HG03159 (cell line): ENCODE measurements around the gene BLNK.

Experiments used
- ATAC-seq: cut with Tn5 transposase; IDR thresholded peaks from one replicate; pipeline ENCODE4 v1.9.1; 2021; ENCODE audit warnings: mild to moderate bottlenecking, moderate library complexity; ENCODE audit not compliant: unreplicated experiment

BLNK gene

DNA sequence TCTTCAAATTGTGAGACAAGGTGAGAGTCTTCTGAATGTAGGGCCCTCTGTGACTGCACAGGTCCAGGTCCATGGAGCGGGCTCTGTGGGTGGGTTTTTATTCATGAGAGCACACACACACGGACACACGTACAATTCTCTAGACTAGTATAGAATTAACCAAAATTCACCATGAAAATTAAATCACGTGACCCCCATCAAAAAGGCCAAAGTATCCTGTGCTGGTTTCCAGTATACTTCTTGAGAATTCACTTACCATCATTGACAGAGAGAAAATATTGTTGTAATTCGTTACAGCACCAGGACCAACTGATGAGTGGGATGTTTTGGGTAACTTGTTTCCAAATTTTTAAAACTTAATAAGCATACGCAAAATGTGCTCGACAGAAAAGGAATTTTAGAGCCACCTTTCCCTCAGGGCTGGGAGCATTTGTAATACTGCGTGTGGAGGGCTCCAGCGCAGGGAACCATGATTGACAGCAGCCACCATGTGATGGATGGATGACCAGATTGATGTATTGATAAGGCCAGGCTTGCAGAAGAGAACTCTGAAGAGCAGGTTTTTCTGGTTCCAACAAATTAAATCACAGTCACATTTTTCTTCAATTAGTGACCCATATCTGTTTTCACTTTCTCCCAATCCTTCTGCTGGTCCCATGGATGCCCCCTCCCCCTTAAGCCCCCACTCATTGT, 18.0 kb upstream of the BLNK start:
- ATAC-seq: no peak

DNA sequence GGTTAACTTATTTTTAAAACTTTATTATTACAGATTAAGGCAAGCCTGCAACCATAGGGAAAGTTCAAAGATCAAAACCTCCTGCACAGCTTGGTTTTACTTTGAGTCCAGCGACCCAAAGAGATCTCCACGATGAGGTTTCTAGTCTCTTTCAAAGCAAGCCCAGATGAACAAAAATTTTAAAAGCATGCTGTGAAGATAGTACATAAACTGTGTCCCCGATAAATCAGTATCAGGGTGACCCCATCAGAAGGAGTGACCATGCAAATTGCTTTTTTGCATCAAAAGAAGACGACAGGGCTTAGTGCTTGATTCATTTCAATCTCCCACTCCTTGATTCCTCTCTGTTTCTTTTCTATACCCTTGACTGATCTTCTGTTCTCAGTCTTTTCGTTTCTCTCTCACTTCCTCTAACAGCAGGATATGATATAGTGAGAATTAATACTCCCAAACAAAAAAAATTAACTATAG, 16.8 kb upstream of the BLNK start:
- peak; percentile 70 for ATAC-seq

DNA sequence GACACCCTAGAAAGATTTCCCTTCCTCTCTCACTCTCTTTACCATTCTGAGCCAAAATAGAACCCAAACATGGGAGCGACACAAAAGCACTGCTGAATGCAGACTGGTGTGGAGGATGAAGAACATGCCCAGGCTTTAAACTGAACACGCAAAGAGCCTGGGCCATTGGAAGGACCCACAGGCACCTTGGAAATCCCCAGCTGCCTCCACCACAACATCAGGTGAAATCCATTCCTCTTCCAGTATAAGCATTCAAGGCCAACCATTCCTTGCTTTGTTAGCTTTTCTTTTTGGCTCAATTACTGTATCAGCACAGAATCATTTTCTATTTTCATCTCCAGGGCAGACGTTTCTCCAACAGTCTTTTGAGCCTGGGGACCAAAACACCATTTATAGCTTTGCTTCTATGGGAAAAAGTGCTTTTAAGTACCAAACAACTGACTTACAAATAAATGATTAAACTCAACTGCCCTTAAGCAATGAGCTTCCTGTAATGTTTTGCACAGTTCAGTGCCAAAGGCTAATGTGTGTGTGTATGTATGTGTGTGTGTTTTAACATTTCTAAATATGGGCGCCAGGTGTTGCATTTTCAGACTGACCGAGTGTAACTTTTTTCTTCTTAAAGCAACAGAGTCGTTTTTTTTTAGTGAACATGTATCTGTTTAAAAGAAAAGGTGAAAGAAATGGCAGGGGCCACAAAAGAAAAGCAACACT, 16.2 kb upstream of the BLNK start:
- ATAC-seq: peak; percentile 70

DNA sequence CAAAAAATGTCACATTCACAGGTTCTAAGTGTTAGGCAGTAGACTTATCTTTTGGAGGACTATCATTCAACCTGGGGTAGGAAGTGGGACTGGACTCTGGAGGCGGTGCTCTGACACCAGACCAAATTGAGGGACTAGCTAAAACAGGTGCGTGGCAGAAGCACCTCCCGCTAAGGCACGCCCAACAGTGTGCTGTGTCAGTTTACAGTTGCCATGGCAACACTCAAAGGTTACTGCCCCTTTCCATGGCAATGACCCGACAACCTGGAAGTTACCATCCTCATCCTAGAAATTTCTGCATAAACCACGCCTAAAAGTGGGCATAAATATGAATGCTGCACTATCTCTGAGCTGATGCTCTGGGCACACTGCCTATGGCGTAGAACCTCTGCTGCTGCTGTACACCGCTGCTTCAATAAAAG, 14.0 kb upstream of the BLNK start:
- ATAC-seq: no peak

DNA sequence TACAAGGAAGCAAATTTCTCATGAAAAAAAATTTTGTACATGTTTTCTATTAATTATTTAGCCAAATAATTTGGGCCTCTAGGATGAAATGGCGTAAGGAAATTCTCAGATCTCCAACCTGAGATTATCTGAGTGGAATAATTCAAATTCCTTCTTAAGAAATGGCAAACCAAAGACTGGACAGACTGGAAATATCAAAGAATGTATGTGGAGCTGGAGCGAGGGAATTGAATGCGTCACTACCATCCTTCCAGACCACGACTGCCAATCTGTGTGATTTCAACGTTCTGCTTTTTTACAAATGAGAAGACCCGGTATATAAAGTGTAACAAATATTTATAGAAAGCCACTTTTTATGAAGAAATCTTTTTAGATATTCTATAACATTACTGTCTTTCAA, 12.4 kb upstream of the BLNK start:
- ATAC-seq: no peak

DNA sequence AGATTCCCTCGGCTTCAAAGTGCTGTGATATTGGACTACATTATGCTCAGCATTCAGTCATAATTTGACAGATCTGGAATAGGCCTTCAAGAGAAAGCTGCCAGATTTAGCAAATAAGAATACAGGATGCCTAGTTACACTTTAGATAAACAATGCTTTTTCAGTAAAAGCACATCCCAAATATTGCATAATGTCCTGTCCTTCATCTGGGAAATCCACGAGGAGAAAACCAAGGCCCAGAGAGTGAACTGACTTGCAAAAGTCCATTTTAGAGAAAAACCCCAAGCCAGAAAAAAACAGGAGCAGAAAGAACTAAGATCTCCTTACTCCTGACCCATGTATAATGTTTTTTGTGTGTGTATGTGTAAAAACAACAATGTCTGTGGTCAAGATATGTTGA, 12.0 kb upstream of the BLNK start:
- ATAC-seq: no peak

DNA sequence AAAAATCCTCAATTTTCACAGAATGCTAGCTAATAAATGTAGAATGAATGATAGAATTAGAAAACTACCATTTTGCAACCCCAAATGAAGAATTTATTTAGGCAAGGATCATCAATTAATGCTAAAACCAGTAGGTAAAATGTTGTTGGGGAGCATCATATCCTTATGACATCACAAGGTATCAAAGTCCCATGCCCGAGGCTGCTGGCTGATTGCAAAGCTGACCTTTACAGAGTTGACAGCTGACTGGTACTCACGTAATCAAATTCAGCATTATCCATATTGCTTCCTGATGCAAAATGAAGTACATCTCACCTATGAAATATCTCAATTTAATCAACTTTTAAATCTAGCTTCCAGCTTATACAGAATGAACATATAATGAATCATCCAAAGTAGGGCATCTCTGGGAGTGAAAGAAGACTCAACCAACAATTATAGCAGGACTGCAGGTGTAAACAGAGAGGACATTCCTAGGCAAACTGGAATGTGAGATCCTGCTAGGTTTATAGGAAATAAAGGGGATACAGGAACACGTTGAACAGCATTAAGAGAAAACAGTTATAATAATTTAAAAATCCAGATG, 10.2 kb upstream of the BLNK start:
- ATAC-seq: no peak

DNA sequence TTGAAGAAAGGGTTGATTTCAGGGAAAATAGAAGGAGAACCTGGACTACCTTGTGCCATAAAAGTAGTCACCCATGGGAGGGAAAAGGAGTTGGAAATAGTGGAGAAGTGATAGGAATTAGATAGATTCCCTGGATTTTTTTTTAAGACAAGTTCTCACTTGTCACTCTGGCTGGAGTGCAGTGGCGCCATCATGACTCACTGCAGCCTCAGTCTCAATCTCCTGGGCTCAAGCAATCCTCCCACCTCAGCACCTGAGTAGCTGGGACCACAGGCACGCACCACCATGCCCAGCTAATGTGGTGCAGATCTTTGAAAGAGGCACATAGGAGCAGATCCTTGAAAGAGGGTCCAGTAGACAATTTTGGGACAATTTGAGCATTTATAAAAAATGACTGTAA, 9.5 kb upstream of the BLNK start:
- no peak for ATAC-seq

DNA sequence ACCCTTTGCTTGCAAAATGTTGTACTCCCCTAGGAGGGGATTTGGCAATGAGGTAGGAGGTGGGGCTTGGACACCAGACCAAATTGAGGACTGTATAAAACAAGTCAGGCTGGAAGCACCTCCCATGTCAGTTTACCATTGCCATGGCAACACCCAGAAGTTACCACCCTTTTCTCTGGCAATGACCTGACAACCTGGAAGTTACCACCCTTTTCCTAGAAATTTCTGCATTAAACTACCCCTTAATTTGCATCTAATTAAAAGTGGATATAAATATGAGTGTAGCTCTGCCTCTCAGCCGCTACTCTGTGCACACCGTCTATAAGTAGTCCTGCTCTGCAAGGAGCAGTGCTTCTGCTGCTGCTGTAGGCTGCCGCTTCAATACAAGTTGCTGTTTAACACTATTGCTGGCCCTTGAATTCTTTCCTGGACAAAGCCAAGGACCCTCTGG, 7.8 kb upstream of the BLNK start:
- ATAC-seq: no peak

DNA sequence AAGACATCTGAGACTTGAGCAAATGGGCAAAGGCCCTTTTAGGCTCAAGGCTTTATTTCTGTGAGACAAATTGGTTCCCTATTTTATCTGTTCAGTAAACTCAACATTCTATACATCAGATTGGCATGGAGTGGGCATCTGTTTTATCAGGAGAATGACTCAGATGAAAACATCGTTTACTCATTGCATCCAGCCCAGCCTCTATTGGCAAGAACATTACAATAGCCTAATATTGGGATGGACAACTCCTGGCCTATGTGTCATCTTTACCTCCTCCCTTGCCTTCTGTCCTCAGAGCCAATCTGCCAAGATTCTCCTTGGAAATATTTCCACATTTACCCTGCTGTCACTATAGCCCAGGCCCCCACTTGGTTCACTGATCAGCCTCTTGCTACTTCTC, 5.5 kb upstream of the BLNK start:
- ATAC-seq: no peak

DNA sequence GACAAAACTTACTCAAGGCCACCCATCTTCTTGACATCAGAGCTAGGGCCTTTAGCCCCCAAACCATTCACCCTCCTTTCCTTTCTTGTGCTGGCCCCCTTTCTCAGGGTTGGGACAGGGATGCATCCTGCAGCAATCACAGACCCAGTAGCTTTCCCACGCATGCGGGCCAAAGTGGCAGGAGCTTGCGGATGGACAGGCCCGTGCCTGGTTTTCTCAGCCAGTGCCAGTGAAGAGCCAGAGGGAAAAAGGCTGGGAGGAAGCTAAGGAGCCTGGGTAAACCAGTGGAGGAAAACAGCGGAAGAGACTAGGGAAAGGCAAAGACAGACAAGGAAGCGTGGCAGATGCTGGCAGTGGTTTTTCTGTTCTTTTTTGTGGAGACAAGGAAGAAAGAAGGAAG, 5.1 kb upstream of the BLNK start:
- no peak for ATAC-seq

DNA sequence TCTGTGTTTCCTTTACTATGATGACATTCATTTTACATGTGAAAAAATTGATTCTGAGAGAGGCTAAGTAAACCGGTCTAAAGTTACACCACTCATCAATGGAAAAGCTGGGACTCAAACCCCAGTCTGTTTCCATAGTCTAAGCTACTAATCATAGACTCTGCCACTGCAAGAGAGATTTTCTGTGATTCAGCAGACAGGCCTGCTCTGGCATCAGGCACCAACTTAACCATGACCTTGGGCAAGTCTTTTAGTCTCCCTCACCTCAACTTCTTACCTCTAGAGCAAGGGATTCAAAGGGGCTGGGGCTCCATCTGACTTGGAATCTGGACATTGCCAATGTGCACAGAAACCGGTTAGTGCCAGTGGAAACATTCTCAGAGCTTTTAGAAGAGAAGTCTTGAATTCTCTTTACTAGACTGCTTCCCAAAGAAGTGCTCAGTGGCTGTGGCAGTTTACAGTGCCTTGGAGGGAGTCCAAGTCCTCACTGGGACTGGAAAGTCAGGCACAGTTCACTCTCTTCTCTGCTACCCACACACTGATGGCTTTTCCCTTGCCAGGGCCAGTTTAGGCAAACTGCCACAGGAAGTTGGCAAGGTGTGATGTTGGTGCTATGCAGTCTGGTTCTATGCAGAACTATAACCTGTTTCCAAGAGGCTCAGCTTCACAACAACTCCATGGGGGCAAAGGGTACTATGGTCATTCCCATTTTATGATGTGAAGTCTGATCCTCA, 4.5 kb upstream of the BLNK start:
- no peak for ATAC-seq

DNA sequence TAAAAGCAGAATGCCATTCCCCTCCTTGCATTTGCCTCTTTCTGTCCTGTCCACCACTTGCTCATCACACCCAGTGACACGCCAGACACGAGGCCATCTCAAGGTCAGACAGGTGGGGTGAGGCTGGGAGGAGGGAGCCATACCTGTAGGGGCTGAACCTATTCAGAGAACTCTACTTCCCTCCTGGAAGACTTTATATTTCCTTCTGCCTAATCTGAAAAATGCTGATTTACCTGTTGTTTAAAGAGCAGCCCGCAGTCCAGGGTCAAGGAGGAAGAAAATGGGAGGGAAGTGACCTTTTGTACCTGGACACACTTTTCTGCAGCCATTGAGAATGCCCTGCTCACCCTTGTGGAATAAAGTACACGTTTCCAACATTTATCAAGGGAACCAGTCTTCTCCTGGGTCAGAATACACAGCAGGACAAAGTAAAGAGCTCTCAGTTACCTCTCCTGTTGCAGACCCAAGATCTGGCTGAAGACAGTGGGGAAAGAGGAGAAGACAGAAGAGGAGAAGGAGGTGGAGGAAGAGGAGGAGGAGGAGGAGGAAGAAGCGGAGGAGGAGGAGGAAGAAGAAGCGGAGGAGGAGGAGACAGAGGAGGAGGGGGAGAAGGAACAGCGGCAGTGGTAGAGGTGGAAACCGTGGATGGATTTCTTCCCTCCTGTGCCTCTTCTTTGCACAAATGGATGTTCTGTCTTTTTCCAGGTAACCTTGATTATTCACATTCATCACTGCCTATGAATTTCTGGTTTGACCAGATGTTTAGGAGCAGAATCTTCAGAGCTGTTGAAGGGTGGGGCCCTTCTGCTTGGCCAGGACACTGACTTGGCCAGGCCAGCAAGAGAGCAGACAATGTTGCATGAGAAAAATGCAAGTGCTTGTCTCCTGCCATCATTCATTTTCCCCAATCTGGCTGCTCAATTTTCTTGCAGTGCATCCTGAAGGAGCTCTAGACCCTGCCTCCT, 1.2 kb upstream of the BLNK start:
- no peak for ATAC-seq

DNA sequence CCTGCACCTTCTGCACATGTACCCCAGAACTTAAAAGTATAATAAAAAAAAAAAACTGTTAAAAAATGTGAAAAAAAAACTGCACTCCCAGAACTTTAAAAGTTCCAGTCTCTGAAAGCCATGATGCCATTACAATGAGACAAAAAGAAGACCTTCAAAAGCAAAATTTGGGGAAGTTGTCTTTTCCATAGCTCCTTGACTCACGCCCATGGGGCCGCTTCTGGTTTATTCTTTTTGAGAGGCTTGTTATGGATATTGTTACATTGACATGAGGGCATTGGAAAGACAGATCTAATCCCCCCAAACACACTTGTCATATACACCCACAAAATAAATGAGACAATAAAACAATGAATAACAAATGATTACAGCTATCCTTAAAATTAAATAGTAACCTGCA, 798 bp downstream of the BLNK start:
- ATAC-seq: no peak

DNA sequence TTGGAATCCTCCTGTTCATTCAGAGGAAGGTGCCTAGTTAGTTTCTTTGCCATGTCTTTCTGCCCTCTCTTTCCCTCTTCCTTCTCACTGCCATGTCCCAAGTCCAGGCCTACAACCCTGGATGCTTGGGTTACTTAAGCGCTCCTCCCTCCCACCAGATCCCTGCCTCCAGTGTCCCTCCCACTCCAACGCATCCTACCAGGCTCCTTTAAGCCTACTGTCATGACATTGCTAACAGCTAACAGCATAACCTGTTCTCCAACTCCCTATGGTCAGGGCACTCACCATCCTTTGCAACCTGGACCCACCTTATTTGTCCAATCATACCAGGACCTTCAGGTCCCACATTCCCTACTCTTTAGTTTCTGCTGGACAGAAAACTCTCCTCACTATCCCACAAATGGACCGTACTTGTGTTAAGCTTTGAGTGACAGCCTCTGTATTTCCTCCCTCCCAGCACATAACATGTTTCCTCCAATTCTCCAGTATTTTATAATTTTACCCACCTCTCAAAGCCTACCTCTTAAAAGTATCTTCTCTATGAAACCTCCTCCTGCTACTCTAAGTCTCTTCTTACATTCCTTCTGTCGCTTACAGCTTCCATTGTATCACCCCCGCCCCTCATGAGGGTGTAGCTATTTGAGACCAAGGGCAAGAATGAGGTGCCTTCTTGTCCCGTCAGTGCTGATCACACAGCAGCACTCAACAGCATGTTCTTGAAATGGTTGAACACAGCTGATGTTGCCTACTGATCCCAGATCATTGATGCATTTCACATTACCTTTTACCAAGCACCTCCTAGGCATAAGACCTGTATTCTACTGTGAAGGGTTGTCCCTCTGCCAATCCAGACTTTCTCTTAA, 1.7 kb downstream of the BLNK start:
- ATAC-seq: no peak

DNA sequence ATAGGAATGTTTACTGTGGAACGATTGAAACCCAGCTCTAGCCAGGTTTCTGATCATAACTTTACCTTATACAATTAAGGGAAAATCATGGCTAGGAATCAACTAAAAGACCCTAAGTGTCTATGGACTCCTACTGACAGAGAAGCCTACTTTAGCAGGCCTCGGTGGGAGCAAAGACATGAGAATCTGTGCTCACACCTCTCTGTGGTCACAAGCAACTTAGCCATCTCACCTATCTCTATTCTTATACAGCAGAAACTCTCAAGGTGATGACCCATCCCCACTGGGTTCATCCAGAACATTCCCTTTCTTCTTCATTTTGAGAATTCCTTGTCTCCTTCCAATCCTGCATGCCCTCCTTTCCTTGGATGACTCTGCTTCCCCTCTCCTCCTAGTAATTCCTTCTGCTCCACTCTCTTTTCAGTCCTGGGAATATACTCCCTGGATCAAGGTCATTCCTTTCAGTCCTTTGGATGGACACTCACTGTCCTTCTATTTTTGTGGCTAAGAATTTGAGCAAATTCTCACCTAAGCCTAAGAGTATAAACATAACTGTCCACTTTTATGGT, 2.9 kb downstream of the BLNK start:
- no peak for ATAC-seq

DNA sequence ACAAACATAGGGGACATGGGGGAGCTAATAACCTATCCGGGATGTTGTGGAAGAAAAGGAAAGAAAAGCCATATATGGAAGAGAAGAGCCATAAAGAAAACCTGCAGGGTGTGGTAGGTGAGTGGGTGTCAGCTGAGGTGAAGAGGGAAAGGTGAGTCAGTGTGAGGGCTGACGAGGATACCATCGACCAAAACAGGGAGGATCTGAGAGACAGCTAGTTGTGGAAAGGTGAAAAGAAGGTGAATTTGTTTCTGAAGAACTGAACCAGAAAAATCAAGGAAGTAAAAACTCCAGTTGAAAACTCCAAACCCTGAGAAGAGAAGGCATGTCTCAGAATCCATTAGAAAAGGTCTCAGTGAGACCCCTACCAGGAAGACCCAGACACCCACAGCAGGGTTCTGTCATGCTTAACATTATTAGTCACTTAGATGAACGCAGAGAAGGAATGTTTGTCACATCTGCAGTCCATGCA, 4.1 kb downstream of the BLNK start:
- ATAC-seq: no peak

DNA sequence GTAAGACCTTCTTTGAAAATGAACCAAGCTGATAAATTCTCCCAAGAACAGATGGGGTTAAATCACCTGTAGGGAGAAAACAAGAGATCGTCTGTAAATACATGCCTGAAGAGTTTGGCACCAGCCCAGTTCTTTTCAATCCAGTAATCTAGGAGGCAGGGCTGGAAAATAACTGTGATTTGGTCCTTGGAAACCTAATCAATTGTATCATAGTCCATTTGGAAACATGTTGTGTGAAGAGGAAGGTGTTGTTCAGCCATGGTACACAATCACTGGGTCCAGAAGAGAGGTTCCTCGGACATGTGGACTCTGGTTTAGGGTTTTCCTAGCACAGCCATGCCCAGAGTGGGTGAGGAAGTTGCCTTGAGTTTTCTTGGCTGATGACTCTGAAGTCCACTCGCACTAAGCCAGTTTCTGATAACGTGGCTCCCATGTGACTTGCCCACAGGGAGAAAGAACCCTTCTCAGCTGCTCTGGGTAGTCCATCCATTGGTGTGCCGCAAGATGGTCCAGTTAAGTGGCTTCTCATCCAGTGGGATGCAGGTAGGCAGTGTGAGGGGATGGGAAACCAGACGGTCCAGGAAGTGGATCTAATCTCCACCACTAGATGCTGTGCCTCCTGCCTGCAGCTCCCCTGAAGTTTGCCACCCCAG, 5.1 kb downstream of the BLNK start:
- ATAC-seq: no peak
